WTC11 (cell line): ENCODE results near the gene ARMC9. TPM values are rescaled to one million over a fixed set of nuclear protein-coding genes. Genes with fewer than 3 reads are reported as not detected.

ENCODE experiments used
- ATAC-seq: fragments of 200-7000 bp; cut with Tn5 transposase; 2 replicates; pipeline ENCODE4 v1.10.0; 2021; ENCODE audit warnings: mild to moderate bottlenecking, moderate library complexity
- CTCF ChIA-PET: fragments of 300-600 bp; sonication (Branson Sonifier 250); formaldehyde crosslinking; loops from one replicate; lab custom pipeline; 2021; ENCODE audit warnings: antibody characterized with exemption; lab: Charles Lee
- POLR2A ChIA-PET: fragments of 350-600 bp; sonication (Branson Sonifier 250); formaldehyde crosslinking; loops from one replicate; lab custom pipeline; 2021; ENCODE audit warnings: antibody characterized with exemption; lab: Charles Lee
- DNase-seq: peaks from one replicate; pipeline ENCODE4 v3.0.0; 2021; ENCODE audit warnings: low spot score
- H3K27ac Mint-ChIP-seq: 2 replicates; pipeline ENCODE4 v1.8.0; 2021; ENCODE audit warnings: mixed read lengths
- H3K27me3 Mint-ChIP-seq: 2 replicates; pipeline ENCODE4 v1.8.0; 2021; ENCODE audit warnings: low read depth, mild to moderate bottlenecking, moderate library complexity, mixed read lengths
- H3K36me3 Mint-ChIP-seq: 2 replicates; pipeline ENCODE4 v1.8.0; 2021; ENCODE audit warnings: mixed read lengths
- H3K4me1 Mint-ChIP-seq: 2 replicates; pipeline ENCODE4 v1.8.0; 2022; ENCODE audit warnings: mixed read lengths
- H3K4me3 Mint-ChIP-seq: 2 replicates; pipeline ENCODE4 v1.8.0; 2021; ENCODE audit warnings: mild to moderate bottlenecking, moderate library complexity, mixed read lengths
- H3K9me3 Mint-ChIP-seq: 2 replicates; pipeline ENCODE4 v1.8.0; 2021; ENCODE audit warnings: mixed read lengths
- AR ChIP-seq: fragments of 250-450 bp; sonication (Bioruptor Pico); IDR thresholded peaks from 2 replicates; pipeline ENCODE4 v1.9.0; 2021; ENCODE audit warnings: mild to moderate bottlenecking
- CDX4 ChIP-seq: fragments of 250-450 bp; sonication (Bioruptor Pico); IDR thresholded peaks from 2 replicates; pipeline ENCODE4 v1.9.0; 2021; ENCODE audit warnings: moderate library complexity, mild to moderate bottlenecking, inconsistent platforms, borderline replicate concordance
- CREB1 ChIP-seq: sonication (generic); formaldehyde crosslinking; IDR thresholded peaks from 2 replicates; pipeline ENCODE4 v1.8.0; 2023; ENCODE audit warnings: mild to moderate bottlenecking, missing genetic modification reagents
- E2F1 ChIP-seq: sonication (generic); formaldehyde crosslinking; IDR thresholded peaks from 2 replicates; pipeline ENCODE4 v1.8.0; 2022; ENCODE audit warnings: mild to moderate bottlenecking, missing genetic modification reagents
- E2F5 ChIP-seq: sonication (generic); formaldehyde crosslinking; IDR thresholded peaks from 2 replicates; pipeline ENCODE4 v1.8.1; 2022; ENCODE audit warnings: mild to moderate bottlenecking, moderate library complexity, missing genetic modification reagents
- ELF4 ChIP-seq: sonication (generic); formaldehyde crosslinking; IDR thresholded peaks from 2 replicates; pipeline ENCODE4 v1.8.1; 2022; ENCODE audit warnings: low read depth, mild to moderate bottlenecking, moderate library complexity, missing genetic modification reagents
- ERG ChIP-seq: fragments of 250-450 bp; sonication (Bioruptor Pico); IDR thresholded peaks from 2 replicates; pipeline ENCODE4 v1.8.0; 2021; ENCODE audit warnings: mild to moderate bottlenecking
- HMGA2 ChIP-seq: fragments of 250-450 bp; sonication (Bioruptor Pico); IDR thresholded peaks from 2 replicates; pipeline ENCODE4 v1.4.0; 2021; ENCODE audit warnings: mild to moderate bottlenecking, moderate library complexity
- KAT7 ChIP-seq: sonication (generic); formaldehyde crosslinking; IDR thresholded peaks from 2 replicates; pipeline ENCODE4 v1.8.1; 2023; ENCODE audit warnings: missing genetic modification reagents, mild to moderate bottlenecking, borderline replicate concordance
- MAX ChIP-seq: sonication (generic); formaldehyde crosslinking; IDR thresholded peaks from 2 replicates; pipeline ENCODE4 v1.8.0; 2022; ENCODE audit warnings: mild to moderate bottlenecking, missing genetic modification reagents
- NFATC4 ChIP-seq: fragments of 250-450 bp; sonication (Bioruptor Pico); IDR thresholded peaks from 2 replicates; pipeline ENCODE4 v1.9.0; 2021; ENCODE audit warnings: mild to moderate bottlenecking
- RORB ChIP-seq: fragments of 250-450 bp; sonication (Bioruptor Pico); IDR thresholded peaks from 2 replicates; pipeline ENCODE4 v1.9.0; 2021; ENCODE audit warnings: mild to moderate bottlenecking
- STAT6 ChIP-seq: sonication (generic); formaldehyde crosslinking; conservative IDR thresholded peaks from 2 replicates; pipeline ENCODE4 v1.8.1; 2023; ENCODE audit warnings: mild to moderate bottlenecking, low read depth, missing genetic modification reagents, moderate library complexity
- USF2 ChIP-seq: sonication (generic); formaldehyde crosslinking; IDR thresholded peaks from 2 replicates; pipeline ENCODE4 v1.8.1; 2023; ENCODE audit warnings: mild to moderate bottlenecking, missing genetic modification reagents, moderate library complexity
- ZNF317 ChIP-seq: sonication (generic); formaldehyde crosslinking; IDR thresholded peaks from 2 replicates; pipeline ENCODE4 v1.8.1; 2023; ENCODE audit warnings: low read depth, mild to moderate bottlenecking, moderate library complexity, missing genetic modification reagents, borderline replicate concordance
- ZNF396 ChIP-seq: fragments of 250-450 bp; sonication (Bioruptor Pico); IDR thresholded peaks from 2 replicates; pipeline ENCODE4 v1.8.0; 2021; ENCODE audit warnings: mild to moderate bottlenecking, moderate library complexity, borderline replicate concordance
- ZNF425 ChIP-seq: fragments of 250-450 bp; sonication (Bioruptor Pico); conservative IDR thresholded peaks from 2 replicates; pipeline ENCODE4 v1.9.0; 2021; ENCODE audit warnings: mild to moderate bottlenecking
- ZNF532 ChIP-seq: fragments of 250-450 bp; sonication (Bioruptor Pico); IDR thresholded peaks from 2 replicates; pipeline ENCODE4 v1.9.0; 2021; ENCODE audit warnings: mild to moderate bottlenecking, borderline replicate concordance
- total RNA-seq: library from RNA; stranded (reverse); gene quantifications from 3 replicates; pipeline ENCODE4 v1.2.3, GENCODE V29; 2021

The ARMC9 gene
- total RNA-seq, 1 experiment from 2014 or later, result 34.9 TPM

GRCh38 chr2:231276987-231277386, 78.6 kb downstream of the ARMC9 start (continued):
- TF ChIP-seq ERG (CRISPR knock-in tag) (no peak), STAT6 (no peak), ZNF317 (CRISPR knock-in tag) (no peak), ZNF396 (CRISPR knock-in tag) (no peak), MAX (CRISPR knock-in tag) (no peak)

- no peak overlapping the region for H3K4me3 Mint-ChIP-seq
- peaks cover 39% of the 10 kb centered on the region for H3K36me3 Mint-ChIP-seq
- ChIA-PET POLR2A (no interaction called here), CTCF (interaction anchor here (0.9 kb wide), 1 partner anchor 51 kb away, joined by 3 read pairs; no protein-coding TSS in a partner anchor)
- no peak for DNase-seq
- H3K9me3 Mint-ChIP-seq, result no peaks in the 10 kb centered on the region
- H3K4me1 Mint-ChIP-seq, result peaks cover 3% of the 10 kb centered on the region; the same call in 1 of the 2 replicates
- H3K27me3 Mint-ChIP-seq, result no peaks in the 10 kb centered on the region
- H3K27ac Mint-ChIP-seq, result no peak overlapping the region
- ATAC-seq, result no peak
- TF ChIP-seq USF2 (CRISPR knock-in tag), result no peak
- no peak for TF ChIP-seq E2F5 (CRISPR knock-in tag)
- TF ChIP-seq CDX4 (CRISPR knock-in tag), result no peak
- TF ChIP-seq AR, result no peak
- no peak for TF ChIP-seq ZNF532 (CRISPR knock-in tag)
- no peak for TF ChIP-seq E2F1 (CRISPR knock-in tag)
- no peak for TF ChIP-seq ELF4
- no peak for TF ChIP-seq CREB1 (CRISPR knock-in tag)
- TF ChIP-seq HMGA2, result no peak
- no peak for TF ChIP-seq KAT7 (CRISPR knock-in tag)
- TF ChIP-seq RORB (CRISPR knock-in tag), result no peak
- TF ChIP-seq NFATC4, result no peak
- no peak for TF ChIP-seq ZNF425 (CRISPR knock-in tag)
Observed at GRCh38 chr2:231277962-231278361, 79.5 kb downstream of the ARMC9 start.
